ENCODE measurements around the gene AMMECR1L.
"Not testable (repeated sequence)": the region's sequence is repeated elsewhere in the genome, so short reads cannot be mapped to it uniquely, and the experiment has no call there.

Gene AMMECR1L

DNA sequence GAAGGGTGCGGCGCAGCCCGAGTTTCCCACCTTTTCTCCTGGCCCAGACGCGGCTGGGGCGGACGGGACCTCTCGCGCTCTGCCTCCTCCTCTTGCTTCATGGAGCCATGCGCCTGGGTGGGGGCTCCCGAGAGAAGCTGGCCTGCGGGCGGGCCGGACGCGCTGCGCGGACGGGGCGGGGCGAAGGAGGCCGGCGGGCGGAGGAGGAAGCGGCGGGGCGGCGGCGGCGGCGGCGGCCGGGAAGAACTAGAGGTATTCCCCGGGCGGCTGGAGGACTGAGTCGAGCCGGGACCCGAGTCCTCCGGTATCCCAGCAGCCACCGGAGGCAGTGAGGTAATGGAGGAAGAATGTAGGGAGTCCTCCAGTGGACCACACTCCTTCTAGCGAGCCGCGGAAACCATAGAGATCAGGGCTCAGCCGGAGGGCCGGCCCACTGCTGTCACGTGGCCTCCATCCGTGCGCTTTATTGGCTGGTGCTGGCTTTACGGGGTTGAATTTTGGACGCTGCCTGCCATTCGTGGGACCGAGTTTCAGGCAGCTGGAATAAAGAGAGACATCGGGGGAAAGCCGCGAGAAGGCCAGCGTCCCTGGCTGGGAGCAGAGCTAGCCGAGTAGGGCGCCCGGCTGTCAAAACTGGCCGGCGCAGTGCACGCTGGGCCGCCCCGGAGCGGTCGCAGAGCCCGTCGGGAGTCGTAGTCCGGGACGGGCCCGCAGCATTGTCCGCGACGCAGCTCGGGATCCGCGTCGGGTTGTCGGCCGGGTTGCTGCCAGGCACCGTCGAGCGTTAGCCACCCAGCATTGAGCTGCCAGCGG lies at the start of gene AMMECR1L:
Gene AMMECR1L (minus strand): TSS at position 177 of the 813 bp plus-strand sequence. CDS start 11,722 bp downstream, outside the sequence.
- DNase-seq (ENCODE audit: low read depth, low spot score): peak; percentile 18

- no peak for DNase-seq (ENCODE audit: low read depth, low spot score)
These were observed 49.6 kb upstream of the AMMECR1L start for GRCh38 chr2:127935337-127935736.

GRCh38 chr2:127932199-127932876 lies 46.6 kb upstream of the AMMECR1L start:
- no peak for DNase-seq (ENCODE audit: low read depth, low spot score)

DNA sequence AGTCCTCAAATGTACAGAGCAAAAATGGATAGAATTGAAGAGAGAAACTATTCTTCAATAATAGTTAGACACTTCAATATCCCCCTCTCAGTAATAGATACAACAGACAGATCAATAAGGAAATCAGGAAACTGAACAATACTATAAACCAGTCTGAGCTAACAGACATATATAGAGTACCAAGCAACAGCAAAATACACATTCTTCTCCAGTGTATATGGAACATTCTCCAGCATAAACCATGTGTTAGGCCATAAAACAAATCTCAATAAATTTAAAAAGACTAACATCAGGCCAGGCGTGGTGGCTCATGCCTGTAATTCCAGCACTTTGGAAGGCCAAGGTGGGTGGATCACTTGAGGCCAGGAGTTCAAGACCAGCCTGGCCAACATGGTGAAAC lies 43.7 kb upstream of the AMMECR1L start:
- DNase-seq (ENCODE audit: low read depth, low spot score): no peak

DNA sequence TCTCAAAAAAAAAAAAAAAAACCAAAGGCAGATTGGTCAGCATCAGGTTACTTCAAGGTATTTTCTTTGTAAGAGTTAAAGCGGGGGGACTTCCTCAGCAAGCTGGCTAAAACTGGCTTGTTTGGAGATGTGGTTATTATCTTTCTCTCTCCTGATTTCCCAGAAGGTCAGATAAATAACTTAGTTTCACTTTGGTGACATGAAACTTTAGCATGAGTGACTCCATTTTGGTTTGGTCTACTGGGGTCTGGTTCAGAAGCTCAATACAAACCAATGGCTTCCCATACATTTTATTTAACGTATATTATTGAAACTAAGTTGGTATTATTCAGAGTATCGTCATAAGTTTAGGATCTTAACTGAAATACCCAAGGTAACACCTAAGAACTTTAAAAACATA lies 41.6 kb upstream of the AMMECR1L start:
- DNase-seq (ENCODE audit: low read depth, low spot score): no peak

DNA sequence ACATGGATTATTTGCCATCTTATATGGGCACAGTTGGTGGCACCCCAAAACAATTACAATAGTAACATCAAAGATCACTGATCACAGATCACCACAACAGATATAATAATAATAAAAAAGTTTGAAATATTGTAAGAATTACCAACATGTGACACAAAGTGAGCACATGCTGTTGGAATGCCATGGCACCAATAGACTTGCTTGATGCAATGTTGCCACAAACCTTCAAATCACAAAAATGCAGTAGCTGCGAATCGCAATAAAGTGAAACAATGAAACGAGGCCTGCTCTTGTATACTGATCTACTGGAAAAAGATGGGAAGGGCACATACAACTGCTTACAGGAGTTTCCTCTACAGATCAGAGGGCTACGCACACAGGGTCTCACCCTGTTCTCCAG lies 32.2 kb upstream of the AMMECR1L start:
- no peak for DNase-seq (ENCODE audit: low read depth, low spot score)

DNA sequence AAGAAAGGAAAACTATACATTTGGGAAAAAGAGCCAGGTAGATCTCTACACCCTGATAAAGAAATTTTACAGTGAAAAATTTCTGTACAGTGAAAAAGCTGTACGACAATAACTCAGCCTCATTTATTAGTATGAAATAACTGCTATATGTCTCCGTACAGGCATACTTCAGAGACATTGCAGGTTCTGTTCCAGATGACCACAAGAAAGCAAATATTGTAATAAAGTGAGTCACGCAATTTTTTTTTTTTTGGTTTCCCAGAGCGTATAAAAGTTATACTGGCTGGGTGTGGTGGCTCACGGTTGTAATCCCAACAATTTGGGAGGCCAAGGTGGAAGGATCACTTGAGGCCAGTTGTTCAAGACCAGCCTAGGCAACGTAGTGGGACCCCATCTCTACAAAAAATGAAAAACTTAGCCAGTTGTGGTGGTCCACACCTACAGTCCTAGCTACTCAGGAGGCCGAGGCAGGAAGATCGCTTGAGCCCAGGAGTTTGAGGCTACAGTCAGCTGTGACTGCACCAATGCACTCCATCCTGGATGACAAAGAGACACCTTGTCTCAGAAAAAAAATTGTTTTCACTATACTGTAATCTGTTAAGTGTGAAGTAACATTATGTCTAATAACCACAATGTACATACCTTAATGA lies 28.2 kb upstream of the AMMECR1L start:
- no peak for DNase-seq (ENCODE audit: low read depth, low spot score)

DNA sequence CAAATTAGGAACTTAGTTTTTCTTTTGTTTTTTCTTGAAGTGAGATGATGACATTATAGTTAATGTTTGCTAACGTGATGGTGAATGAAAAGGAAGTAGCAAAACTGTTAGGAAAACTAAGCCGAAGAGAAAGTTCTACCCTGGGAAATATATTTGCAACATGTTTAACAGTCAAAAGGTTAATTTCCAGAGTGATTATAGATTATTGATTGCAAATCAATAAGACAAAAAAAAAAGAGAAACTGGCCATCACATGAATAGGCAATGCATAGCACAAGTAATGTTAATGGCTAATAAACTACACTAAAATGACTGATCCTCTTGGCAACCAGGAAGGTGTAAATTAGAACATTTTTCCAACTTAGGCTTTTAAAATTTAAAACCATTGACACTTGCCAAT lies 26.0 kb upstream of the AMMECR1L start:
- DNase-seq (ENCODE audit: low read depth, low spot score): no peak

DNA sequence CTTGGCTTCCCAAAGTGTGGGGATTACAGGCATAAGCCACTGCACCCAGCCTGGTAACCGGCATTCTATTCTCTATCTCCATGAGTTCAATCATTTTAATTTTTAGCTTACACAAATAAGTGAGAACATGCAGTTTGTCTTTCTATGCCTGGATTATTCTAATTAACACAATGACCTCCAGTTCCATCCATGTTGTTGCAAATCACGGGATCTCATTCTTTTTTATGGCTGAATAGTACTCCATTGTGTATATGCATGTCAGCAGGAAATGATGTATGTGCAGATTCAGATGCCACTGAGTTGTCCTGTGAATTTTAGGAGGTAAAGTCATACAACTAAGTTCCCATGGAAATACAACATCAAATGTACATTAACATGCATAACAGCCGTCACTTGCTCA lies 24.7 kb upstream of the AMMECR1L start:
- DNase-seq (ENCODE audit: low read depth, low spot score): no peak

DNA sequence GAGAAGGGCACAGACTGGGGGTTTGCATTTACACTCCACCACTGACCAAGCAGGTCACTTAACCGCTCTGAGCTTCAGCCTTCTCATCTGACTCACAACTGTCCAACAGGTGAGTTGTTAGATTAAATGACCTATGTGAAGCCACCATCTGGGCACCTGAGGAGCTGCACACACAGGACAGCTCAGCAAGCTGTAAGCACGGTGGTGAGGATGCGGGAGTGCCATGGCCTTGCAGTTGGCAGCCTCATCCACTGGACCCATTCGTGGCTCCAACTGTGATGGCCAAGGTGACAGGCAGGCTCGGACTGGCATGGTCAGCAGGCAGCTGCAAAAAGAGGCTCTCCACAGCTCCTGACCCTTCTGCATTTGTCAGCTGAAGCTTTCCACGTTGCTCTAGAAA lies 23.3 kb upstream of the AMMECR1L start:
- DNase-seq (ENCODE audit: low read depth, low spot score): no peak

DNA sequence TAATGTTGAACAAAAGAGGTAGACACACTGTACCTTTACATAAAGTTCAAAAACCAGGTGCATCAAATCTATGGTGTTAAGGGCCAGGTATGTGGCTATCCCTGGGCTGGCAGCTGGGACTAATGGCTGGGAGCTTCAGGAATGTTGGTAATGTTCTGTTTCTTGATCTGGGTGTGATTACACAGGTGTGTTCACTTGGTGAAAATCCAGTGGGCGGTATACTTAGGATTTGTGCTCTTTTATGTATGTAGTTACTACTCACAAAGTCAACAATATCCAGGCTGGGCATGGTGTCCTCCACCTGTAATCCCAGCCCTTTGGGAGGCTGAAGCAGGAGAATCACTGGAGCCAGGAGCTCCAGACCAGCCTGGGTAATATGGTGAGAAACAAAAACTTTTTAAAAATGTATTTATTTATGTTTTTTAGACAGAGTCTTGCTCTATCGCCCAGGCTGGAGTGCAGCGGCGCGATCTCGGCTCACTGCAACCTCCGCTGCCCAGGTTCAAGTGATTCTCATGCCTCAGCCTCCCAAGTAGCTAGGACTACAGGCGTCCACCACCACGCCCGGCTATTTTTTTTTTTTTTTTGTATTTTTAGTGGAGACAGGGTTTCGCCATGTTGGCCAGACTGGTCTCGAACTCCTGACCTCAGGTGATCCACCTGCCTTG lies 22.1 kb upstream of the AMMECR1L start:
- not testable (repeated sequence) for DNase-seq (ENCODE audit: low read depth, low spot score)

GRCh38 chr2:127906206-127906926 lies 20.6 kb upstream of the AMMECR1L start:
- DNase-seq (ENCODE audit: low read depth, low spot score): no peak

- no peak for DNase-seq (ENCODE audit: low read depth, low spot score)
These were observed 15.7 kb upstream of the AMMECR1L start for GRCh38 chr2:127901339-127902056.

- DNase-seq (ENCODE audit: low read depth, low spot score): no peak
These were observed 11.9 kb upstream of the AMMECR1L start for GRCh38 chr2:127897531-127898211.

- no peak for DNase-seq (ENCODE audit: low read depth, low spot score)
These were observed 7.7 kb upstream of the AMMECR1L start for GRCh38 chr2:127893494-127893893.

- DNase-seq (ENCODE audit: low read depth, low spot score): no peak
These were observed 7.3 kb upstream of the AMMECR1L start for GRCh38 chr2:127893033-127893432.

GRCh38 chr2:127891811-127892210 lies 6.1 kb upstream of the AMMECR1L start:
- no peak for DNase-seq (ENCODE audit: low read depth, low spot score)

DNA sequence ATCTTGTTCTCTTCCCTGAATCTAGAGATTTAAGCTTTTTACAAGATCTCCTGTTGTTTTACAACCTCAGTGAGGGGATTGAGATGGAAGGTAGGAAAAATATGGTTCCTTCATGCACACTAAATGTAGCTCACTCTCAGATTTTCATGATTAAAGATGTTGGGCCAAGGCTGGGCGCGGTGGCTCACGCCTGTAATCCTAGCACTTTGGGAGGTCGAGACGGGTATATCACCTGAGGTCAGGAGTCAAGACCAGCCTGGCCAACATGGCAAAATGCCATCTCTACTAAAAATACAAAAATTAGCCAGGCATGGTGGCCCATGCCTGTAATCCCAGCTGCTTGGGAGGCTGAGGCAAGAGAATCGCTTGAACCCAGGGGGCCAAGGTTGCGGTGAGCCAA lies 5.0 kb upstream of the AMMECR1L start:
- DNase-seq (ENCODE audit: low read depth, low spot score): not testable (repeated sequence)

GRCh38 chr2:127888772-127889171 lies 3.0 kb upstream of the AMMECR1L start:
- DNase-seq (ENCODE audit: low read depth, low spot score): no peak

- DNase-seq (ENCODE audit: low read depth, low spot score): no peak
These were observed 2.0 kb upstream of the AMMECR1L start for GRCh38 chr2:127887776-127888130.
